Fibroblast of lung (primary cell): Measurements from ENCODE around the gene CAMKV.

Experiments used
- EZH2 ChIP-seq: IDR thresholded peaks from 2 replicates; pipeline ENCODE4 v1.5.1; 2012; ENCODE audit warnings: low read length, control low read depth, mild to moderate bottlenecking; ENCODE audit errors: missing control alignments
- TF ChIP-seq, protein P1 (sequence below), 2 donors: IDR thresholded peaks in 1 of 2; conservative IDR thresholded peaks in 1 of 2; 1 replicate in 1 of 2; 2 replicates in 1 of 2; pipeline ENCODE4 v1.5.1; 2011 to 2012; ENCODE audit warnings: low read length in 2 of 2, control low read depth in 1 of 2, inconsistent platforms in 1 of 2, low read depth in 1 of 2, mild to moderate bottlenecking in 1 of 2

DNA sequence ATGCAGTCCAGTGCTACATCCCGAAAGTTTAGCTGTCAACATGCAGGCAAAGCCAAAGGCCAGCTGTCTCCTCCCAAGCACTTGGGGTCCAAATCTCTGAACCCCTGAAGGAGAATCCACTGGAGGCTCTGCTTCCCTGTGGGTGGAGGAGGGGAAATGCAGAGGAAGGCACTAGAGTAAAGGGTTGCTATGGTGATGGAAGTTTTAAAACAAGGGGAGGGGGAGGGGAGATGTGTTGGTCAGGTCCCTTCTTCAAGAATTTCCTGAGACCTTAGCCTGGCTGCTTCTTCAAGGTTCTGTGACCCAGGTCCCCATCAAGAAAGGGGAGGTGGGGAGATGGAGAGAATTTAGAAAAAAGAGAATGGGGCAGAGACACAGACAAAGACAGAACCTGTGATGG lies 2.3 kb downstream of the CAMKV start:
- TF ChIP-seq, protein P1, sequence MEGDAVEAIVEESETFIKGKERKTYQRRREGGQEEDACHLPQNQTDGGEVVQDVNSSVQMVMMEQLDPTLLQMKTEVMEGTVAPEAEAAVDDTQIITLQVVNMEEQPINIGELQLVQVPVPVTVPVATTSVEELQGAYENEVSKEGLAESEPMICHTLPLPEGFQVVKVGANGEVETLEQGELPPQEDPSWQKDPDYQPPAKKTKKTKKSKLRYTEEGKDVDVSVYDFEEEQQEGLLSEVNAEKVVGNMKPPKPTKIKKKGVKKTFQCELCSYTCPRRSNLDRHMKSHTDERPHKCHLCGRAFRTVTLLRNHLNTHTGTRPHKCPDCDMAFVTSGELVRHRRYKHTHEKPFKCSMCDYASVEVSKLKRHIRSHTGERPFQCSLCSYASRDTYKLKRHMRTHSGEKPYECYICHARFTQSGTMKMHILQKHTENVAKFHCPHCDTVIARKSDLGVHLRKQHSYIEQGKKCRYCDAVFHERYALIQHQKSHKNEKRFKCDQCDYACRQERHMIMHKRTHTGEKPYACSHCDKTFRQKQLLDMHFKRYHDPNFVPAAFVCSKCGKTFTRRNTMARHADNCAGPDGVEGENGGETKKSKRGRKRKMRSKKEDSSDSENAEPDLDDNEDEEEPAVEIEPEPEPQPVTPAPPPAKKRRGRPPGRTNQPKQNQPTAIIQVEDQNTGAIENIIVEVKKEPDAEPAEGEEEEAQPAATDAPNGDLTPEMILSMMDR (conservative IDR thresholded peaks at IDR 0.05 in 1 of 2, IDR thresholded peaks at IDR 0.05 in 1 of 2; ENCODE audit: low read depth in 1 of 2, low read length in 2 of 2) = no peak
- peak; percentile 20 for TF ChIP-seq EZH2
